Tibial artery (tissue), 4 donors: Measurements from ENCODE around the gene ASB1.
A peak's percentile ranks its signal among the peaks of the same experiment; 100 is the strongest.

Source experiments
- DNase-seq, 2 donors: peaks; one replicate each; pipeline ENCODE4 v3.0.0-alpha.2; 2019
- H3K27ac ChIP-seq, 2 donors: fragments of 200-600 bp; sonication (generic) in 1 of 2; 1 replicate in 1 of 2; 2 replicates in 1 of 2; pipeline ENCODE4 v1.5.1; 2018 to 2019; ENCODE audit warnings: mild to moderate bottlenecking in 1 of 2
- H3K27me3 ChIP-seq, 2 donors: fragments of 200-600 bp; sonication (generic) in 1 of 2; one replicate each; pipeline versions ENCODE4 v1.5.1 to v1.6.0; 2016 to 2019
- H3K36me3 ChIP-seq, 3 donors: fragments of 200-600 bp; sonication (generic) in 2 of 3; one replicate each; pipeline ENCODE4 v1.5.1; 2016 to 2019; ENCODE audit warnings: mild to moderate bottlenecking in 2 of 3
- H3K4me1 ChIP-seq, 4 donors: fragments of 200-600 bp; sonication (generic) in 2 of 4; 1 replicate in 3 of 4; 2 replicates in 1 of 4; pipeline ENCODE4 v1.5.1; 2016 to 2019
- H3K4me3 ChIP-seq, 2 donors: fragments of 200-600 bp; sonication (generic) in 1 of 2; 1 replicate in 1 of 2; 2 replicates in 1 of 2; pipeline ENCODE4 v1.5.1; 2018 to 2019; ENCODE audit warnings: mild to moderate bottlenecking in 2 of 2
- H3K9me3 ChIP-seq, 3 donors: fragments of 200-600 bp; sonication (generic) in 1 of 3; one replicate each; pipeline ENCODE4 v1.5.1; 2016 to 2019
- CTCF ChIP-seq, 2 experiments: fragments of 200-600 bp in 1 of 2; fragments of 450-650 bp in 1 of 2; IDR thresholded peaks; one replicate each; pipeline ENCODE4 v1.5.1; 2017 to 2019; ENCODE audit warnings: antibody characterized with exemption in 2 of 2, mild to moderate bottlenecking in 1 of 2, moderate library complexity in 1 of 2
- intact Hi-C: fragments of 100-400 bp; cut with DNase I; formaldehyde crosslinking; loops from one replicate; pipeline ENCODE4 v1.15.0; 2023; ENCODE audit warnings: low total_unique reads

The ASB1 gene

GRCh38 chr2:238408615-238409340 is 17.9 kb upstream of the ASB1 start:
- Histone ChIP-seq H3K27ac (peak overlapping the region; percentile 45 to 52), H3K27me3 (no peaks in the 10 kb centered on the region), H3K9me3 (no peaks in the 10 kb centered on the region), H3K4me1 (peaks cover 0 to 23% (median 12%) of the 10 kb centered on the region in 4 donors), H3K4me3 (peak overlapping the region; percentile 17 to 25), H3K36me3 (no peaks in the 10 kb centered on the region)
- TF ChIP-seq CTCF (IDR thresholded peaks at IDR 0.05) = peak; percentile 8 to 10
- intact Hi-C loops = no loop called here
- peak; percentile 51 to 81 for DNase-seq

- H3K27me3 ChIP-seq = no peaks in the 10 kb centered on the region
- no peak for DNase-seq
- peaks cover 0 to 23% (median 12%) of the 10 kb centered on the region in 4 donors for H3K4me1 ChIP-seq
- peak overlapping the region; percentile 17 to 25 for H3K4me3 ChIP-seq
- H3K36me3 ChIP-seq = no peaks in the 10 kb centered on the region
- no peaks in the 10 kb centered on the region for H3K9me3 ChIP-seq
- H3K27ac ChIP-seq = peak overlapping the region; percentile 45 to 52
- TF ChIP-seq CTCF (IDR thresholded peaks at IDR 0.05) = no peak
- intact Hi-C loops = no loop called here
These were observed 17.2 kb upstream of the ASB1 start for GRCh38 chr2:238409341-238410199.

DNA sequence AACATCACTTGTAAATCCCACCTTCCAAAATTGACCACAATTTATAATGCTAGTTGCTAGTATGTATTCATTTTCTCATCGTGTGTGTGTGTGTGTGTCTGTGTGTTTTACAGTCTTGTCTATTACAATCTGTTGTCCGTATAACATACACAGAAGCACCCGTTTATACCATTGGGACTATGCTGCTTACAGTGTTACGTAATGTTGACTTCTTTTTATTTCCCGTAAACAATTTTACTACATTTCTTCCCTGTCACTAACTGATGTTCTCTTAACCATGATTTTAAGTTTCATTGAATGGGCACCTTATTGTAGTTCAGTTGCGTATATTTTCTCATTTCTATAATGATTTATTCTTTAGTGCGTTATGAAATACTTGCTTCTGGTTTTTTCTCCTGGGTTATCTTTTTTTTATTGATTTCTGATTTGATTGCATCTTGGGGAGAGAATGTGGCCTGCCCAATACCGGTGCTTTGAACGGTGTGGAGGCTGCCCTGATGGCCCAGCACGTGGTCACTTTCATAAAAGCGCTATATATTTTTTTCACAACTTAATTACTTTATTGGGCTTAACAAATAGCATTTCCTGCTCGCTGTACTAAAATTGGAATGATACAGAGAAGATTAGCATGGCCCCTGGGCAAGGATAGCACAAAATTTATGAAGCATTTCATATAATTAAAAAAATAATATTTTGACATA is 14.5 kb upstream of the ASB1 start:
- intact Hi-C loops = no loop called here
- no peak for DNase-seq
- Histone ChIP-seq H3K4me1 (peaks cover 0 to 23% (median 12%) of the 10 kb centered on the region in 4 donors), H3K27me3 (no peaks in the 10 kb centered on the region), H3K4me3 (no peak overlapping the region), H3K9me3 (no peaks in the 10 kb centered on the region), H3K36me3 (no peaks in the 10 kb centered on the region), H3K27ac (no peak overlapping the region)
- no peak for TF ChIP-seq CTCF (IDR thresholded peaks at IDR 0.05)

- intact Hi-C loops = no loop called here
- no peak for TF ChIP-seq CTCF (IDR thresholded peaks at IDR 0.05)
- H3K4me3 ChIP-seq = no peak overlapping the region
- peaks cover 0 to 20% (median 13%) of the 10 kb centered on the region in 4 donors for H3K4me1 ChIP-seq
- H3K36me3 ChIP-seq = no peaks in the 10 kb centered on the region
- DNase-seq = no peak
- H3K27me3 ChIP-seq = no peaks in the 10 kb centered on the region
- no peak overlapping the region for H3K27ac ChIP-seq
- no peaks in the 10 kb centered on the region for H3K9me3 ChIP-seq
These were observed 13.4 kb upstream of the ASB1 start for GRCh38 chr2:238413368-238413767.

GRCh38 chr2:238415036-238415764 is 11.5 kb upstream of the ASB1 start:
- Histone ChIP-seq H3K9me3 (no peaks in the 10 kb centered on the region), H3K4me1 (peaks cover 0 to 8% (median 3%) of the 10 kb centered on the region in 4 donors), H3K27ac (no peak overlapping the region), H3K4me3 (no peak overlapping the region), H3K27me3 (no peaks in the 10 kb centered on the region), H3K36me3 (no peaks in the 10 kb centered on the region)
- DNase-seq = no peak
- intact Hi-C loops = no loop called here
- no peak for TF ChIP-seq CTCF (IDR thresholded peaks at IDR 0.05)
